ENCODE measurements around the gene SETD6. TPM values are rescaled to one million over a fixed set of nuclear protein-coding genes. Genes with fewer than 3 reads are reported as not detected.

SETD6 gene
- total RNA-seq, 1 donor from 2014 or later, result 31.1 TPM

GRCh38 chr16:58472266-58472665 lies 43.1 kb upstream of the SETD6 start:
- ChIA-PET CTCF (interaction anchor here (0.9 to 1.0 kb wide), 2 partner anchors 16 to 136 kb away, joined by 3 read pairs; no protein-coding TSS in a partner anchor), POLR2A (no interaction called here)

DNA sequence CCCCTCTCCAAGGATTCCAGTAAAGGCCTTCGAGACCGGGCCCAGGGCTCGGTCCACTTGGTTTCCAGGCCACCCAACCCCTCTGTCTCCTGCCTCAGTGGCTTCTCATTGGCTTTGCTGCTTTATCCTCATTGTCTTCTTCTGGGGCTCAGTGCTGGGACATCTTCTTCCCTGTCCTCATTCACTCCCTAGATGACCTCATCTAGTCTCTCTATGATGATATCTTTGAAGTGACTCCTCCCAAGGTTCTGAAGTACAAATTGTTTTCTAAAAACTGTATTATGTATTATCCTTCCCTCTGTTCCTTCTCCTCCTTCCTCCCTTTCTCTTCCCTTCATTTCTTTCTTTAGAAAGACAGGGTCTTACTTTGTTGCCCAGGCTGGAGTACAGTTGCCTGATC lies 42.5 kb upstream of the SETD6 start:
- Mint-ChIP-seq H3K4me1 (peaks cover 4% of the 10 kb centered on the region), H3K4me3 (no peak overlapping the region), H3K9me3 (no peaks in the 10 kb centered on the region), H3K27me3 (peaks cover 20% of the 10 kb centered on the region), H3K36me3 (ENCODE audit: low read depth) (no peaks in the 10 kb centered on the region), H3K27ac (no peak overlapping the region)
- CTCF ChIA-PET, result interaction anchor here (1.5 kb wide), 1 partner anchor 15 kb away, joined by 9 read pairs; no protein-coding TSS in a partner anchor
- ATAC-seq (ENCODE audit: low read depth) (no peak), DNase-seq (no peak)
- POLR2A ChIA-PET, result no interaction called here
- TF ChIP-seq, protein P1, sequence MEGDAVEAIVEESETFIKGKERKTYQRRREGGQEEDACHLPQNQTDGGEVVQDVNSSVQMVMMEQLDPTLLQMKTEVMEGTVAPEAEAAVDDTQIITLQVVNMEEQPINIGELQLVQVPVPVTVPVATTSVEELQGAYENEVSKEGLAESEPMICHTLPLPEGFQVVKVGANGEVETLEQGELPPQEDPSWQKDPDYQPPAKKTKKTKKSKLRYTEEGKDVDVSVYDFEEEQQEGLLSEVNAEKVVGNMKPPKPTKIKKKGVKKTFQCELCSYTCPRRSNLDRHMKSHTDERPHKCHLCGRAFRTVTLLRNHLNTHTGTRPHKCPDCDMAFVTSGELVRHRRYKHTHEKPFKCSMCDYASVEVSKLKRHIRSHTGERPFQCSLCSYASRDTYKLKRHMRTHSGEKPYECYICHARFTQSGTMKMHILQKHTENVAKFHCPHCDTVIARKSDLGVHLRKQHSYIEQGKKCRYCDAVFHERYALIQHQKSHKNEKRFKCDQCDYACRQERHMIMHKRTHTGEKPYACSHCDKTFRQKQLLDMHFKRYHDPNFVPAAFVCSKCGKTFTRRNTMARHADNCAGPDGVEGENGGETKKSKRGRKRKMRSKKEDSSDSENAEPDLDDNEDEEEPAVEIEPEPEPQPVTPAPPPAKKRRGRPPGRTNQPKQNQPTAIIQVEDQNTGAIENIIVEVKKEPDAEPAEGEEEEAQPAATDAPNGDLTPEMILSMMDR (IDR thresholded peaks at IDR 0.05), result no peak
- intact Hi-C loops (cut with micrococcal nuclease), result no loop called here

More at GRCh38 chr16:58472266-58472665, 43.1 kb upstream of the SETD6 start:
- Mint-ChIP-seq H3K9me3 (no peaks in the 10 kb centered on the region), H3K4me1 (peaks cover 4% of the 10 kb centered on the region), H3K27ac (no peak overlapping the region), H3K4me3 (no peak overlapping the region), H3K27me3 (peaks cover 26% of the 10 kb centered on the region), H3K36me3 (ENCODE audit: low read depth) (no peaks in the 10 kb centered on the region)
- TF ChIP-seq, protein P1 (IDR thresholded peaks at IDR 0.05), result no peak
- DNase-seq, result no peak
- intact Hi-C loops (cut with micrococcal nuclease), result no loop called here
- ATAC-seq (ENCODE audit: low read depth), result no peak

DNA sequence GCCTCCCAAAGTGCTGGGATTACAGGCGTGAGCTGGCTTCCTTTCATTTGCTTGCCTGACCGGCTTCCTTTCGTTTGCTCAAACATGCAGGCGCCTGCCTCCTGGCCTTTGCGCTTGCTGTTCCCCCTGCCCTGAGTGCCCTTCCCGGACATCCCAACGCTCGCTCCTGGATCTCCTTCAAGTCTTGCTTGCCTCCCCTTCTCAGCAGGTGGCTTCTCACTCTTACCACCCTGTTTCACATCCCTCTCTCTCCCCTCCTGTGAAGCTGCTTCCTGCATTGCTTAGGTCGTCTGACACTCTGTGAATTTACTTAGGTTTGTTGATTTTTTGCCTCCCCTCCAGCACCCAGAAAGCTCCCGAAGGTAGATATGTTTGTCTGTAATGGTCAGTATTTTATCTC lies 41.0 kb upstream of the SETD6 start:
- Mint-ChIP-seq H3K36me3 (ENCODE audit: low read depth) (no peaks in the 10 kb centered on the region), H3K9me3 (no peaks in the 10 kb centered on the region), H3K27ac (no peak overlapping the region), H3K4me1 (peaks cover 4% of the 10 kb centered on the region), H3K27me3 (peaks cover 7% of the 10 kb centered on the region), H3K4me3 (no peak overlapping the region)
- CTCF ChIA-PET, result no interaction called here
- no peak for ATAC-seq (ENCODE audit: low read depth)
- DNase-seq, result no peak
- intact Hi-C loops (cut with micrococcal nuclease), result no loop called here
- POLR2A ChIA-PET, result interaction anchor here (0.7 kb wide), 2 partner anchors 113 to 207 kb away, joined by 6 to 13 read pairs; no protein-coding TSS in a partner anchor
- TF ChIP-seq, protein P1 (IDR thresholded peaks at IDR 0.05), result no peak

DNA sequence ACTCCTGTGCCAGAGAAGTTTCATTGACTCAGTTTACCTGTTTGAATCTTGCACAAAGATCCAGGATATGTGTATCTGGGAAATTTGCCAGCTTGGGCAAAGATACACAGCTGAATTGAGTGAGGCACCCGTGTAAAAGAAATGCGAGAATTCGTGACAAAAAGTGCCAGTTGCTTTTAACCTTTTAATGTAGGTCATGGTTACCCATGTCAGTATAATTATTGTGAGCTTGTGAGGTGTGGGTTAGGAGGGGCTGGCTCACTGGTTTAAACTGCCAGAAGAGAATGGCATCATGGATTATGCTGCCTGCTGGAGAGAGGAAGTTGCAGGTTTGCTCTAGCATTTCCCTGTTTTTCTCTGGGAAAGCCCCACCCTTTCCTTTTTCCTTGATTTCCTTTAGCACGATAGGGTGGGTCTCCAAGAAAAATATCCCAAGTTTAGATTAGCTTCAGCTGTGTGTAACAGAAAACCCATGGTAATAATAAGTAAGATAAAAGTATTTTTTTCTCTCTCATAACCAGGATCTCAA lies 40.2 kb upstream of the SETD6 start:
- H3K27ac Mint-ChIP-seq, result no peak overlapping the region
- TF ChIP-seq, protein P1 (IDR thresholded peaks at IDR 0.05), result no peak
- intact Hi-C loops (cut with micrococcal nuclease), result no loop called here

DNA sequence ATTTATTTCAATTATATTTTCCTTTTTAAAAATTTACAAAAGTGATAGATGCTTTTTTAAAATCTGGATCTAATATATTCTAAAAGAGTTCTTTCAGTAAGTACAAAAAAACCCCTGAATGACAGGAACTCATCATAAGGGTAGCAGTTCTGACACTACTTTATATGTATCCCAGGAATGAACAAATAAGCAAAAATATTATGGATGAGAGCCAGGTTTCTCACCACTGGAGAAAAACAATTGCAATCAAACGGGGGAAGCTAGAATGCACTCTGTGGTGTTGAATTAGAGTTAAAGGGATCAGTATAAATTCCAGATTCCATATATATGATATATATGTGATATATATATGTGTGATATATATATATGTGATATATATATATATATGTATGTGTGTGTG lies 38.5 kb upstream of the SETD6 start:
- no peak overlapping the region for H3K27ac Mint-ChIP-seq
- DNase-seq (no peak), ATAC-seq (ENCODE audit: low read depth) (no peak)
- intact Hi-C loops (cut with micrococcal nuclease), result no loop called here
- peaks cover 4% of the 10 kb centered on the region for H3K27me3 Mint-ChIP-seq
- no peaks in the 10 kb centered on the region for H3K36me3 Mint-ChIP-seq (ENCODE audit: low read depth)
- ChIA-PET CTCF (no interaction called here), POLR2A (no interaction called here)
- H3K4me3 Mint-ChIP-seq, result no peak overlapping the region
- H3K9me3 Mint-ChIP-seq, result no peaks in the 10 kb centered on the region
- TF ChIP-seq, protein P1 (IDR thresholded peaks at IDR 0.05), result no peak
- H3K4me1 Mint-ChIP-seq, result peaks cover 4% of the 10 kb centered on the region

More for the DNA sequence above, 40.2 kb upstream of the SETD6 start:
- Mint-ChIP-seq H3K36me3 (ENCODE audit: low read depth) (no peaks in the 10 kb centered on the region), H3K27me3 (peaks cover 5% of the 10 kb centered on the region), H3K4me3 (no peak overlapping the region), H3K9me3 (no peaks in the 10 kb centered on the region), H3K4me1 (peaks cover 4% of the 10 kb centered on the region)
- ATAC-seq (ENCODE audit: low read depth) (no peak), DNase-seq (no peak)
- CTCF ChIA-PET, result interaction anchor here (1.1 kb wide), 1 partner anchor 12 kb away, joined by 3 read pairs; no protein-coding TSS in a partner anchor
- POLR2A ChIA-PET, result no interaction called here
